ENCODE measurements around the gene SLC28A3.
A peak's percentile ranks its signal among the peaks of the same experiment; 100 is the strongest.

The SLC28A3 gene

DNA sequence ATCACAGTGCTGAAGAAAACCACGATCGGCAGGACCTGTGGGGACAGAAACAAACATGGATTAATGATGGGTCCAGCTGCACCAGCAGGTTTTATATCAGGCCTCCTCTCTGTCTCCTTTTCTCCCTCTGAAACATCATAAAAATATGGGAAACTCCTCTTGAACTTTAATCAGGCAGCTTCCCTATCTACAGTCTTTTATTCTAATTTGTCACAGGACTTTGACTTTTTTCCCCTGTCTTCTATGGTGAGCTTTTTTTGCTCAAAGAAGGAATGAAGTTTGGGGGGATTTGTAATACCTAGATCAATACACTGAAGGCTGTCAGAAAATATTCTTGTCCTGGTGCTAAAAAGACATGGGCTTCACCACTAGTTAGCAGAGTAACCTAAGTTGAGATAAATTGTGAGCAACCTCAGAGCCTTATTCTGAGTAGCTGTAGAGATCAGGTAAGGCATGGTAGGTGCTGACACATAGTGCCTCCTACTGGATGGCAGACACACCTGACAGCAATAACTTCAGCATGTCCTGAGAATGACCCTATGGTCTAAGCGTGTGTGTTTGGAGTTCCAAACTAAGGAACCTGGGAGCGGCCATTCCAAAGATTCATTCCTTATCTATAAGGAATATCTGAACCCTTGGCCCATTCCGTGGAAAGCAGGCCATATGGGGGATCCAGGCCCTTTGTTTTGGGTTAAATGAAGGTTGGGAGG lies 46.2 kb downstream of the SLC28A3 start:
- DNase-seq, result no peak

DNA sequence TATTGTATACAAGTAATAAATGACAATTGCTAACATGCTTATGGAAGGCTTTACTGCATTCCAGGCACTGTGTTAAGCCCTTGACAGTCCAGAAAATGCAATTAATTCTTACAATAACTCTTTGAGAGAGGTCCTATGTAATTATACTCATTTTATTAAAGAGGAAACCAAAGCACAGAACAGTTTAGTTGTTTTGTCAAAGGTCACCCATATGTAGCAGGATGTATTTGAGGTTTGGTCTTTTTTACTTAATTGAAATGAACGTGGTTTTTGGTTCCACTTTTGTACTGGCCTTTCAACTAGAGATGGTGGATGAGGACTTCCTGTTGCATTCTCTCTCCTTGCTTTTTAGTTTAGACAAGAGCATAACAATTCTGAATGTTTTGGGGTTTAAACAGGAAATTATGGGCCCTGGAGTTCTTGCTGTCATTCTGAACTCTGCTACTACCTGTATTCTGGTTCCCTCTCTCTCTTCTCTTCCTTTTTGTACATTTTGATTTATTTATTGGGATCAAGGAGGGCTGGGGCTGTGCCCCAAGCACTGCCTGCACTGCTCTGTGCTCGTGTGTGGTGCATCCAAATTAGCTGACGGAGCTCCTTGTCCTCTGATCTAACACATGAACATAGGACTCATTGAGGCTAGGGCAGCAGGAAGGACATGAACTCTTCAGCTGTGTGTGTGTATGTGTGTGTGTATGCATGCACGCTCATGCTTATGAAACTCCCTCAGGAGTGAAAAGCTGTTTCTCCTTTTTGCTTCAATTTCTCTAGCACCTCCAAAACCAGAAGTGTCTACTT lies 47.4 kb downstream of the SLC28A3 start:
- DNase-seq, result peak in 1 of 3 experiments; percentile 32

DNA sequence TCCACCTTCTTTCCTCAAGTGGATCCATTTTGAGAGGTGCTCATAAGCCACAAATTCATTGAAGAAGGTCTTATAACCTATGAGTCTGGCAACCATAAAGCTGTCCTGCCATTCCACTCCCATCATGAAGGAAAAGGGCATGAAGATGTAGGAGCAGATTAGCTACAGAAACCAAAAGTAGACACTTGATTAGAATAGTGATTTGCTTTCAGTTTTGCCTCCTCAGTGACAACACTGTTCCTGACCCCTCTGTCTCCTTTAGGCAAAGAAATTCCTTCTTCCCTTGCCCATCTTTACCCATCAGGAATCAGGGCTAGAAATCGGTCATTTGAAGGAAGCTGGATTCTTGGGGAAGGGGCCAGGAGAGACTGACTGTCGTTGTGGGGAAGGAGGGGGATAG lies 55.2 kb downstream of the SLC28A3 start:
- no peak for DNase-seq

DNA sequence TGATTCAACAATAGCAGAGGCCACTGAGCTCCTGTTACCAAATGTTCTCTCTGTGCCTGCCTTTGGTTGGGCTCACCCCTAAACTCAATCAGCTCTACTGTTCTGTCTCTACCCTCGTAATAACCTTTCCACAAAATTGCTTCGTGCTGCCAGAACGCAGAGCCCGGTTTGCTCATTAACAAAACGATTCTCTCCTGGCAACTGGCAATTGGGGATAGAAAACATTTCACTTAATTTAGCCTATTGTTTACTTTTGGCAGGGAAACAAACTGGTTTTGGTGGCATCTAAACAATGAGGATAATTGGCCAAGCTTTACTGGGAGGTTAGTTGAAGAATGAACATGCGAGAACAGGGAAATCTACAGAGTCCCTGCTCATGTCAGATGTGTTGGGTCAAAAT lies 56.6 kb downstream of the SLC28A3 start:
- peak in 2 of 3 experiments; percentile 8 to 55 for DNase-seq

DNA sequence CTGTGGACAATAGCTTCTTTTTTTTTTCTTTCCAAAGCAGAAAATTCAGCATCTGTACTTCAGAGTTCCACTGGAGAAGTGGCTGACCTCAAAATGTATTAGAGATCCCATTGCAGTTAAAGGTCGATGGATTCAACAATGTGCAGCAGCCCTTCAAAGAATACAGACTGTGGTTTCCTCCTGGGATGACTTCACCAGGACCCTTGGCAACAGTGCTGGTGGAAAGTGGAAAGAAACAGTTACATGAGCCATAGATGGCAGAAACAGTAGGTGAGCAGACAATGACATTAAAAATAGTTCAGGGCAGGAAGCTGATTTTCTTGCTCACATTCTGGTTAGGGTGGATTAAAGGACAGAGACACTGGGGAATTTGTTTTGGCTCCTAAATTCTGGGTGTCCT lies 62.4 kb downstream of the SLC28A3 start:
- DNase-seq, result no peak

DNA sequence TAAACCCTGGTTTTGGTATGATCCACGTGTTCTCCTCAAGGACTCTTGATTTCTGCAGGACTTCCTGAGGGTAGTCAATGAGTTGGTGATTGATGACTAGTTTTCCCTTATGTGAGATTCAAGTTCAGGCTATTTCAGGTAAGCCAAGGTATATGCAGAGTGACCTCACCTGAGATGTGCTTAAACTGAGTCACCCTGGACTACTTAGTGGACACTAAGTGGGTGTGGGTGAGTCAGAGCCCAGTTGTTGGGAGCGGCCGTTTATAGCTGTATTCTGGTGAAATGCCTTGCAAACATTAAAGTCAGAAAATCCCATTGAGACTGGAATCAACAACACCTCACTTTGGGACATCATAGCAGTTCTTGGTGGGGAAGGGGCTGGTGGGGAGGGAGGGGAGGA lies 62.9 kb downstream of the SLC28A3 start:
- no peak for DNase-seq

DNA sequence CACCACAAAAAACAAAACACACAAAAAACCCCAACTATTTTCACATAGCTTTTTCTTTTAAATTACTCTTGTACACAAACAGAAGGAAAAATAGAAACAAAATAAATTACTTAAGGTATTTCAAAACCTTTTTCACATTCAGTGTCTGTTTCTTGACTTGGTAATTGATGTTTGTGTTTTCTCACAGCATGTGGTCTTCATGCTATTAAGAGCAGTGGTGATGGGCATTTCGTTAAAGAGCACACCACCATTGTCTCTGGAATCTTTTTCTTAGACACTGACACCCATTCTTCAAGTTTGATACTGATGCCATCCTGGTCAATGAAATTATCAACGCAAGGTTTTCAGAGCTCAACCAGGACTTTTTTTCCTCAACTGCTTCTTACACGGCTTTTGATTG lies 63.8 kb downstream of the SLC28A3 start:
- peak in 1 of 3 experiments; percentile 58 for DNase-seq

DNA sequence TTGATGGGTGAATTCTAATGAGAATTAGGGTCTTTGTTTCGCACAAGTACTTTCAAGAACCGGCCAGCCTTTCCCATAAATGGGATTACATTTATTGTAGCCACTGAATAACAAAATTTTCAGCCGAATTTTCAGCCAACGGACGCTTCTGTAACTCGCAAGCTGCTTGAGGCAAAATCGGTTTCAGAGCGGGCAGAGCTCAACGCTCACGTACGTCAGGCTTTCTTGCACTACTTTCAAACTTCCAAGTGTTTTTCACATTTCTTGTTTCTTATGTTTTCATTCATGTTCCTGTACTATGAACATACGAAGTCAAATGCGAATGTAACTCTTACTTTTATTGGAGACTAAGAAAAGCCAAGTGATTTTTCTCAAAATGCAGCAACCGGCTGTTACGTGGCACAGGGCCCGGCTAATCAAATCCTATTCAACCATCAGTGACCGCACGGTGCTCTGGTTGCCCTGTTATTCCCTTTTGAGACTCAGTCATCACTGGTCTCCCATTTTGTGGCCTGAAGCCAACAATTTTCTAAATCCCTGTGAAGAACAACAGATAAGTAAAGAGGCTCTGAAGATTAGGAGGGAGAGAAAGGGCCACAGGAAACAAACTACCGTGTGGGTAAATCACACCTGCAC lies 68.5 kb downstream of the SLC28A3 start:
- no peak for DNase-seq

DNA sequence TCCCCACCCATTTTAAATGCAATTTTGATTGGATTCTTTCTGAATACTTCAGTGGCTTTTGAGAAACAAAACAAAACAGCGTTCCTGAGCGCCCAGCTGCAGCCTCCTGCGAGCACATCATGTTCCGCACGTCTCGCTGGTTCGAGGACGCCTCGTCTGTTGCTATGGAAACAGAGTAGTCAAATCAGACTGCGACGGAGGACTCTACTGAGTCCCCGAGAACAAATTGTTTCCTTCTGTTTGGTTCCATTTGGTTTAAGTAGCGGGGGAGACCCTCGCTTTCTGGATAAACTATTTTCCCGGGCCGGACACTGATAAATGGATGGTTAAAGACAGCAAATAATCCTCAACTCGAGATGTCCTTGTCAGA lies 69.0 kb downstream of the SLC28A3 start:
- DNase-seq, result peak; percentile 1 to 84 (median 40)

DNA sequence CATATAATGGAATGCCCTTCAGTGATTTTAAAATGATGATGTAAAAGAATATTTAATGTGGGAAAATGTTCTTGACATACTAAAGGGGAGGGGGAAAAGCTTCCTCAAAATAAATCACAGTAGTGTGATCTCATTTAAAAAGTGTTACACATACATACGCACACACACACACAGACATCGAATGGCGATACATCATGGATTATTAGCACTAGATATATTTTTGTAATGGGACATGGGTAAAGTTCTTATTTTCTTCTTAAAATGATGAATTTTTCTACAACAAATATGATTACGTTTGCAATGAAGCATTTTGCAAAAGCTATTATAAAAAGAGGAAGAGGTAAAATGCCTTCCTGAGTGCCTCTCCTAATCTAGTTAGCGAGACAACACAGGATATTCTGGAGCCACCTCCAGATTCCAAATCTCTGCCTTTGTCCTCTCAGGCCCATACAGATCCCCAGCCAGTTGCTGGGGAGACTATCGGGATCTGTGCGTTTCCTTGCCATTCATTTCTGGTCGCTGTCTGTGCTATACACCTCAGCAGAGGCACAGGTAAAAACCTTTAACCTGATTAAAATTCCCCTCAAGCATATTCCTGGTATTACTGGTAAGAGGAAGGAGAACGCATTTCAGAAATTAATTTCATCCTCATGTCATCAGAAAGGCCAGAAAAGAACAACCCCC lies 69.6 kb downstream of the SLC28A3 start:
- DNase-seq, result no peak

DNA sequence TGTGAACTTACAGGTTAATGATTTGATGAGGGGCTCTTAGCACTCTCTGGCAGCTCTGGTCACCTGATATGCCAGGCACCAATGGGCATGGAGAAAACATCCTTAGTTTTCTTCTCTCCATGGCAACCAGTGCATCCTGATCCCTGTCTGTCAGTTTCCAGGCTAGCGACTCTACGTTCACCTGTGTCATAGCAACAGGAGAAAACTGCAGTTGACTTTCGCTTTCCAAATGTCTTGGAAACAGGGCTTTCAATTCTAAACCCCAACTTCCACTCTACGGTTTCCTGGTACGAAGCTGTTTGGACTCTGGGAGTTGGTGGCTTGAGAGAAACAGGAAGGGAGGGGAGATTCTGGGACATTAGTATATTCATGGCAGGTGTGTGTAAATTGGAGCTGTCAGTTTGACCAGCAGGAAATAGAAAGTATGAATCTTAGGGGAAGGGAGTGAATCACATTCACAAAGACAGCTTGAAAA lies 74.4 kb downstream of the SLC28A3 start:
- DNase-seq, result peak; percentile 13 to 95 (median 85)

DNA sequence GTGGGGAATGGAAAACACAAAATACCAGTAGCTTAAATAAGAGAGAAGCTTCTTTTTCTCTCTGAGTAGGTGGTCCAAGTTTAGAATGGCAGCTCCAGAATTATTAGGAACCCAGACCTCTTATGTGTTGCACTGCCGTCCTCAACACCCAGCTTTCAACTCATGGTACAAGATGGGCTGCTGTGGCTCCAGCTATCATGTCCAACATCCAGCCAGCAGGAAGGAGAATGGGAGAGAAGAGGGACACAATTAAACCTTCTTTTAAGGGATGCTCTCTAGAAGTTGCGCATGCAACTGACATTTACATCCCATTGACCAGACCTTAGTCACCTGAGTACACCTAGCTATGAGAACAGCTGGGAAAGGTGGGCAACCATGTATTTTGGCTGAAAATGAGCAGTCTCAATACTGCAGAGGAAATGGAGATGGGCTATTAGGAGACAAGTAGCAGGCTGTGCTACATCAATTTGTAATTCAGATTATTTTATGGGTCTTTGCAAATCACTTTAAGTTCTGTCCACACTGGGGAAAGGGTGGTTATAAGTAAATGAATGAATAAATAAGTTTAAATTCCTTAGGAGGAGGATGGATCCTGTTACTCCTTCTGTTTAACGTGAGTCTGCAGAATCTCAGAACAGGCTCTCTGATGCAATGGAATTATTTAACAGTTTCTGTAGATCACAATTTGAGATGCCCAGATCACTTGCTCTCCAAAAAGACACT lies 76.1 kb downstream of the SLC28A3 start:
- no peak for DNase-seq

DNA sequence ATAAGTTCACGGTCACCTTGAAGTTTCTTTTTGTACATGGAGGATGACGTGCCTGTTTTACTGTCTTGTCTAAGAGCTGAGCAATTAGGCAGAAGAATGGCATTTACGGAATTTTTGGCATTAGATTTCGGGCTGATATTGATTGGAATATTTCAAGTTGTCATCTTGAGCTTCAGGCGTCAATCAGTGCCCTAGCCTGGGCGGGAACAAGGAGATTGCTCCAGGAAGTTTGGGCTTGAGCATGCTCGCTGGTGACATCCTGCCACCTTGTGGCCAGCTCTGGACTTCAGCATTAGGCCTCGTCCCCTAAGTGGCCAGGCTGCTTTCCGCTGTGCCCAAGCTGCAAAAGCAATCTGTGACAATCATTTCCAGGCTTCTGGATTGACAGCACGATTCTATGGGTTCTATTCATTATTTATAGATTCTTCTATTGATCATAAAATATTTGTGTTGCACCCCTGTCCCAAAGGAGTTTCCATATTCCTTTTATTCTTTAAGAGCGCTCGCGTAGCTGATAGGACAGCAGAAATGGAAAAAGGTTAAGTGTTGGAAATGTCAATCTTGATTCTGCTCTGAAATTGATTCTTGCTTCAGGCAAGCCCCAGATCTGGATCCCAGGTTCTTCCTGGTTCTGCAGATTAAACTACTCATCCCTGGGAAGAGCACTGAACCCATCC lies 79.3 kb downstream of the SLC28A3 start:
- peak; percentile 76 to 92 (median 78) for DNase-seq

DNA sequence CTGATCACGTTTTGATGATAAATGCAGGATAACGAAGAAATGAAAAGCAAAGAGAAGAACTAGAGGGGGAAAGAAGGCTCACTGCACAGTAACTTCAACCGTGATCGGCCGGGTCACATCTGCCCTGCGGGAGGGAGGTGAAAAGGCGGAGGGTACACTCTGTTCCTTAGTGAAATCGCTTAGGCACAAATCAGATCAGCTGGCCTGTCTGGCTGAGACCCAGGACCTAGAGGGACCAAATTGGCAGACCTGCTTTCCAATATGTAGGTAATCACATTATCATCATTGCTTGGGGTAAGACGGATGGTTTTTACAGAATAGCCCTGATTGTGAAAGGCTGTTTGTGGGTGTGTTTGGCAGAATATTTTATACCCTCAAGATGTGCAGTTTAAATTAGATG lies 82.2 kb downstream of the SLC28A3 start:
- no peak for DNase-seq

DNA sequence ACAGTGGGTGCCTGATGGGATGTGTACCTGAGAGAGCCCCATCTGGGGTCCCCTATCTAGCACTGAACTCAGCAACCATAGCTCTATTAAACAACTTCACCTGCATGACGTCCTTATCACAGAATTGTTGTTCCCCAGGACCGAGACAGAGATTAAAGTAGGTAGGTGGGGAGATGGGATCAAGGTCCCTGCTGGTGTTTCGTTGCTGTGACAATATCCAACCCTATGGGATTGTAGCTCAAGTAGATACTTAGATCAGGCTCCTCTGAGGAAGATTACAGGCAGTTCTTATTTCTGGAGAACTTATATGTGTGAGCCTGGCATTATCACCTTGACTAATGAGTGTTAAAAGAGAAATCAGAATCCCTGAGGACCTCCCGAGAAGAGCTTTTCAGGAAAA lies 84.9 kb downstream of the SLC28A3 start:
- no peak for DNase-seq

DNA sequence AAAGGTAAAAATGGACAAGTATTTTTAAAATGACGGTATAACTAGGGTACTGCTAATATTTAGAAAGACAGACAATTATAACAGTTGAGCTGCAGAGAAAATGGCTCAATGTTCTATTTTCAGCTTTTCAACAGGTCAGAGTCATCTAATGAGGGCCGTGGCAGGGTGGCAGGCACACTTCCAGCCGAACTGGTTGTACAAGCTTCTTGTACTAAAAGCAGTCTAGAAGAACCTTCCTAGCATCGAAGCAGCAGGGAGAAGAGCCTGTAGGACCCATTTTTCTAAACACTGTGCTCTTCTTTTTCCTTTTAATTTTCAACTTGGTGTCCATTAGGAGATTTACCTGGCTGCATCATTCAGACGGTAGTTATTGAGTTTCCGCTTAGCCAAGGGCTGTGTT lies 85.6 kb downstream of the SLC28A3 start:
- DNase-seq, result peak in 2 of 3 experiments; percentile 52 to 77

DNA sequence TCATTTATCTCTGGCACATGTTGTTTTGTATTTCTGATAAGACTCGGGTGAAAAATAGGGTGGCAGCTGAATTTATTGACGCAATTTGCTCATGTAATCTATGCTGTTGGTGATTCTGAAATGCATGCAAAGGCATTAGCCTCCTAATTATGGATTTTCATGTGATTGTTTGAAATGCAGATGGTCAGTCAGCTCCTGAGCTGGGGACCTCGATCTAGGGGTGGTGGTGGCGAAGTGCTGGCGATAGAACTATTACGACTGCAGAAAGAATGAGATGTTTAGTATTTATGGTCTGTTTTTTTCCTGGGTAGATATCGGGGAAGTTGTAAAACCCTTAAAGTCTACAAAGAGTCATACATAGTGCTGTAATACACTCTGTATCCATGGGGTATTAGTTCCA lies 88.6 kb downstream of the SLC28A3 start:
- no peak for DNase-seq

DNA sequence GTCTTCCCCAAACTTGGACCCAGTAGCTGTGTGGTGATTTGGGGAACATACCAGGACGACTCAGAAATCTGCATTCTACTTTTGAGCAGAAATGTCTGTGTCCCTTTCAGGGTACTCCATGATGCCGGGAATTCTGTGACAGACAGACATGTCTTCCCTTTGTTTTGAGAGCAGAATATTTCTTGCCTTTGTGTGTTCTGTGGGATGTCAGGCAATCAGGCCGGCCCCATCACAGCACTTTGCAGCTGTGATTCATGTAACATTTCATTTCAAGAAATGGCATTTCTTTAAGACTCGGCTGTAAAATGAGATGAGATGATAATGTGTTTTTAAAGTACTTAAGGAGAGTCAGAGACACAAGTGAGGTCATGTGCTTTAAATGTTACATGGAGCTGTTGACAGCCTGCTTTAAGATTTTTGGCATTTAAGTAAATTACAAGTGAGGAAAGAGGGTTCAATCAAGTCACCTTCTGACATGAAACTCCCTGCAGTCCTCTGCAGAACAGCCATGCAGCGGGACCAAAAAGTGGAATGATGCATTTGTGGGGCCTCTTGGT lies 98.7 kb downstream of the SLC28A3 start:
- DNase-seq, result no peak

DNA sequence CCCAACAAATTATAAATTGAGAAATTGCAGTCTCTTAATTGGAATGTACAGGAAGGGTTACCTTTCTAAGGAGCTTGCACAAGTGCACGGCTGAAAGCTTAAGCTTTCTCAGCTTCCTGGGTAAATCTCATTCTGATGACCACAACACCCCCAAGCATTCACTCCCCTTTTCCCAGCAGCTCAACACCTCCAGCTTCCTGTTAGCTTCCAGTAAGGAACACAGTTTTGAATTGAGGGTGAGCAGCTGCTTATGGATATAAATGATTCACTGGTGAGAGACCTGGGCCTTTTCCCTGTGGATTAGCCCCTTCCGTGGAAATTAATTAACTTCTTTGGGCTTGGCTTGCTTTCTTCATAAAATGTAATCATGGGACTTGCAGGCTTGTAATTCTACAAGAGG lies 101.2 kb downstream of the SLC28A3 start:
- DNase-seq, result no peak

DNA sequence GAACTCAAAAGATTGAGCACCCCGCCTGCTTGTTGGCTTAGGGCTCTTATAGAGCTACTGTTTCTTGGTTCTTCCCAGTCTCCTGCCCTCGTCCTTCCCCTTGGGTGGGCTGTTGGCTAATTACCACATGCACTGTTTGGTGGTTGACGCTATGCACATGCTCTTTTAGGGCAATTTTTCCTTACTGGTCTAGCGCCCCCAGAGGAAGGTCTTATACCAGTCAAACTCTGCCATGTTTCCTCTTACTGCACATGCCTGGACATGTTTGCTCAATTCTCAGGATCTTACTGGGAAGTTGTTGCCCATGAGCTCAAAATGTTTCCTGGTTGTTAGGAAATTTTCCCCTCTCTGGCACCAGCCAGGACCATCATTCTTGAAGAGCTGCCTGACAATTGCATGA lies 101.9 kb downstream of the SLC28A3 start:
- DNase-seq, result no peak

DNA sequence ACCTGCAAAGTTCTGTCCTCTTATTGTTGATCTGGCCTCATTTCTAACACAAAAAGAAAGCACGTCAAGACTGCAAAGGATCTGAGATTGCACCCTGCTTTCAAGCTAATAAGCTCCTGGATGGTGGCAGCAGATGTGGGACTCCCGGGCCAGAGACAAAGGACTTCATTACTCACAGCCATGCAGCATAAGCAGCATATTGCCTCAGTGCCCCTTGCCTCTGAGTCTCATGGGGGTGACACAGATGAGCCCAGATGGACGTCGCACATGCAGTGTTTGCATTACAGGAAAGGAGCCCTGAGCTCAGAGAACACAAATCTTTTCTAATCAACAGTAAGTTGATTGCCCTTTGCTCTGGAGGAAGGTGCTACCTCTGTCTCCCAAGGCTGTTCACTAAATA lies 105.0 kb downstream of the SLC28A3 start:
- DNase-seq, result no peak

Measured in NCI-H1417 (cell line).